K562 (cell line): ENCODE data around the gene FH. TPM values are rescaled to one million over a fixed set of nuclear protein-coding genes. Genes with fewer than 3 reads are reported as not detected.
A peak's percentile ranks its signal among the peaks of the same experiment; 100 is the strongest.

Experiments
- ATAC-seq: fragments of 200-7000 bp; cut with Tn5 transposase; 3 replicates; pipeline ENCODE4 v1.9.1; 2020; ENCODE audit warnings: moderate library complexity
- BruUV-seq: library from RNA; stranded (reverse); fragments of 400-500 nt; replicated peaks from 2 replicates; lab custom pipeline; 2021; lab: Mats Ljungman, UMichigan
- CTCF ChIA-PET: fragments of 300-600 bp; formaldehyde crosslinking; extraction: SDS; loops from one replicate; lab custom pipeline; 2021; ENCODE audit warnings: low intra/inter-chr PET ratio; lab: Yijun Ruan, JAX
- POLR2A ChIA-PET: fragments of 300-600, 350-650 bp; sonication (Branson Sonifier 250); formaldehyde crosslinking; extraction: SDS; loops from one replicate; lab custom pipeline; 2021; ENCODE audit warnings: antibody characterized with exemption, inconsistent platforms; lab: Yijun Ruan, JAX
- DNase-seq, 4 experiments: peaks; one replicate each; pipeline versions ENCODE4 v3.0.0 to v3.0.0-alpha.2; 2011 to 2018; ENCODE audit warnings: low spot score in 3 of 4, mixed read lengths in 3 of 4; ENCODE audit errors: extremely low read depth in 1 of 4
- FAIRE-seq: peaks from 2 replicates; lab custom pipeline; 2011; peaks lifted over from hg19 to GRCh38; lab: Jason Lieb, UNC
- H2AFZ ChIP-seq: 2 replicates; pipeline ENCODE4 v1.6.0; 2011; ENCODE audit warnings: low read depth, low read length, control low read depth, inconsistent platforms
- H3K27ac ChIP-seq: fragments of 200-600 bp; 3 replicates; pipeline ENCODE4 v1.8.0; 2011; ENCODE audit warnings: low read depth, mild to moderate bottlenecking, control low read depth, inconsistent platforms, low read length, moderate library complexity, mixed read lengths; ENCODE audit errors: extremely low read depth
- H3K27me3 ChIP-seq, 2 experiments: fragments of 300-600 bp in 1 of 2; 2 replicates in 1 of 2; 3 replicates in 1 of 2; pipeline versions ENCODE4 v1.6.0 to v1.8.0; 2011; ENCODE audit warnings: inconsistent platforms in 2 of 2, low read length in 2 of 2, mild to moderate bottlenecking in 1 of 2, mixed read lengths in 1 of 2, moderate library complexity in 1 of 2; ENCODE audit not compliant: control insufficient read depth in 2 of 2, insufficient read depth in 2 of 2
- H3K36me3 ChIP-seq: fragments of 300-600 bp; 3 replicates; pipeline ENCODE4 v1.8.0; 2011; ENCODE audit warnings: mild to moderate bottlenecking, low read length, inconsistent platforms; ENCODE audit not compliant: control insufficient read depth, insufficient read depth
- H3K4me1 ChIP-seq, 2 experiments: fragments of 200-600 bp in 1 of 2; replicated peaks in 1 of 2; 2 replicates in 1 of 2; 3 replicates in 1 of 2; pipeline versions ENCODE4 v1.5.1 to v1.8.0; 2011; ENCODE audit warnings: inconsistent platforms in 2 of 2, low read length in 2 of 2, mild to moderate bottlenecking in 1 of 2, mixed read lengths in 1 of 2, moderate library complexity in 1 of 2; ENCODE audit not compliant: control insufficient read depth in 2 of 2, insufficient read depth in 2 of 2
- H3K4me2 ChIP-seq: 2 replicates; pipeline ENCODE4 v1.6.1; 2011; ENCODE audit warnings: low read length, control low read depth, inconsistent platforms, mixed read lengths; ENCODE audit not compliant: insufficient read depth
- H3K4me3 ChIP-seq: fragments of 200-600 bp; sonication (generic), shearing (Covaris generic); 2 replicates; pipeline ENCODE4 v1.5.1; 2016; ENCODE audit warnings: control low read depth, inconsistent platforms
- H3K79me2 ChIP-seq: fragments of 200-600 bp; 3 replicates; pipeline ENCODE4 v1.8.0; 2011; ENCODE audit warnings: low read length, inconsistent platforms; ENCODE audit not compliant: control insufficient read depth, insufficient read depth
- H3K9ac ChIP-seq, 2 experiments: 2 replicates each; pipeline versions ENCODE4 v1.6.0 to v1.6.1; 2011; ENCODE audit warnings: low read depth in 2 of 2, low read length in 2 of 2, control low read depth in 1 of 2, inconsistent platforms in 1 of 2, mild to moderate bottlenecking in 1 of 2, mixed read lengths in 1 of 2; ENCODE audit not compliant: insufficient read depth in 1 of 2
- H3K9me1 ChIP-seq: one replicate; pipeline ENCODE4 v1.6.0; 2011; ENCODE audit warnings: inconsistent platforms, mild to moderate bottlenecking, low read length, moderate library complexity; ENCODE audit not compliant: control insufficient read depth, insufficient read depth
- H3K9me3 ChIP-seq: replicated peaks from 2 replicates; pipeline ENCODE4 v1.5.1; 2011; ENCODE audit warnings: low read depth, low read length, inconsistent platforms; ENCODE audit not compliant: control insufficient read depth, insufficient read depth
- H4K20me1 ChIP-seq: replicated peaks from 2 replicates; pipeline ENCODE4 v1.6.1; 2011; ENCODE audit warnings: low read length, inconsistent platforms, mixed read lengths; ENCODE audit not compliant: control insufficient read depth, insufficient read depth
- ATF1 ChIP-seq, 2 experiments: fragments of 450-650 bp in 1 of 2; IDR thresholded peaks; 2 replicates each; pipeline ENCODE4 v1.6.1; 2016; ENCODE audit warnings: missing compliant biosample characterization in 1 of 2, missing genetic modification characterization in 1 of 2
- CTCF ChIP-seq, 3 experiments: IDR thresholded peaks in 2 of 3; conservative IDR thresholded peaks in 1 of 3; 2 replicates each; pipeline ENCODE4 v1.5.1; 2011 to 2012; ENCODE audit warnings: low read length in 3 of 3, mild to moderate bottlenecking in 3 of 3, control low read depth in 2 of 3, improper control_type of control experiment in 1 of 3, inconsistent platforms in 1 of 3, low read depth in 1 of 3, mixed read lengths in 1 of 3, moderate library complexity in 1 of 3; ENCODE audit not compliant: insufficient read depth in 2 of 3
- NKRF ChIP-seq: fragments of 450-650 bp; IDR thresholded peaks from 2 replicates; pipeline ENCODE4 v1.6.1; 2016; ENCODE audit warnings: borderline replicate concordance
- RAD21 ChIP-seq, 2 experiments: fragments of 250-450 bp in 1 of 2; fragments of 450-650 bp in 1 of 2; sonication (Bioruptor Pico) in 1 of 2; formaldehyde crosslinking in 1 of 2; IDR thresholded peaks in 1 of 2; conservative IDR thresholded peaks in 1 of 2; 2 replicates each; pipeline versions ENCODE4 v1.4.0 to v1.8.0; 2020 to 2022; ENCODE audit warnings: mild to moderate bottlenecking in 2 of 2, moderate library complexity in 1 of 2
- WGBS: fragments of 100-300 bp; shearing (Covaris generic); methylation state at CpG from one replicate; pipeline ENCODE4 v1.1.6; 2016; ENCODE audit warnings: low coverage, mixed read lengths; ENCODE audit not compliant: insufficient coverage; ENCODE audit errors: missing lambda C conversion rate; 5-methylcytosine and 5-hydroxymethylcytosine counted together
- in situ Hi-C: fragments of 300-500 bp; cut with MboI; formaldehyde crosslinking; loops from 4 replicates; pipeline ENCODE4 v1.15.0; 2018; ENCODE audit warnings: inconsistent platforms, mixed read lengths
- intact Hi-C: fragments of 100-400 bp; cut with micrococcal nuclease; formaldehyde crosslinking; loops from 2 replicates; pipeline ENCODE4 v1.14.2; 2022
- polyA plus RNA-seq, 8 experiments: library from polyadenylated mRNA; depleted of rRNA in 4 of 8; stranded (reverse) in 5 of 8; unstranded in 3 of 8; fragments of >200 nt; fragmentation: Nextera tagmentation in 2 of 8; fragmentation: Illumina TruSeq in 1 of 8; extraction: Ambion mirVana in 2 of 8; extraction: Trizol in 1 of 8; gene quantifications; 2 replicates each; pipeline versions ENCODE4 v1.2.1 to v1.2.3, GENCODE V29; 2011 to 2014; ENCODE audit warnings: inconsistent platforms in 1 of 8, missing spikeins in 1 of 8
- total RNA-seq, 7 experiments: library from RNA; depleted of rRNA in 6 of 7; stranded (reverse); fragments of >200 nt in 6 of 7; fragmentation: Illumina TruSeq in 2 of 7; extraction: Trizol in 2 of 7; gene quantifications; 2 replicates each; pipeline versions ENCODE4 v1.2.1 to v1.2.3, GENCODE V29; 2011 to 2021; ENCODE audit warnings: low replicate concordance in 1 of 7

FH gene
- total and polyA plus RNA-seq, 9 of the 15 experiments (the other 6 are each of a cell fraction or from before 2014, with no cell fraction given): 117 to 240 (median 211) TPM

- Histone ChIP-seq H3K4me3 (no peak overlapping the region), H3K27me3 (no peaks in the 10 kb centered on the region), H3K9ac (no peak overlapping the region), H3K36me3 (no peaks in the 10 kb centered on the region), H3K9me3 (no peaks in the 10 kb centered on the region), H3K27ac (no peak overlapping the region), H3K4me2 (no peak overlapping the region), H3K9me1 (no peaks in the 10 kb centered on the region), H3K79me2 (no peaks in the 10 kb centered on the region), H4K20me1 (no peaks in the 10 kb centered on the region), H2AFZ (no peak overlapping the region), H3K4me1 (no peaks in the 10 kb centered on the region)
- ChIA-PET CTCF (no interaction called here), POLR2A (no interaction called here)
- DNase-seq (peak in 1 of 4 experiments; percentile 12), ATAC-seq (peak; percentile 63), FAIRE-seq (no peak)
- WGBS: 2% methylated on average over 4 of the region's 4 CpGs
- no TSS peak for BruUV-seq
- TF ChIP-seq NKRF (no peak), ATF1 (CRISPR knock-in tag; IDR thresholded peaks at IDR 0.05) (no peak), ATF1 (tag; IDR thresholded peaks at IDR 0.05) (no peak), RAD21 (CRISPR knock-in tag; conservative IDR thresholded peaks at IDR 0.05 in 1 of 2, IDR thresholded peaks at IDR 0.05 in 1 of 2) (peak in 1 of 2 experiments; percentile 31; a peak in 1 of 4 replicates), CTCF (IDR thresholded peaks at IDR 0.05 in 2 of 3, conservative IDR thresholded peaks at IDR 0.05 in 1 of 3; ENCODE audit: insufficient read depth in 2 of 3, low read depth in 1 of 3, low read length in 3 of 3) (peak in 2 of 3 experiments; percentile 28 to 43; a peak in 2 of 6 replicates)
- in situ Hi-C loops (no loop called here), intact Hi-C loops (no loop called here)
These were observed 54.6 kb downstream of the FH start for GRCh38 chr1:241464985-241465384.
